ENCODE measurements around the gene APOBR. TPM values are rescaled to one million over a fixed set of nuclear protein-coding genes. Genes with fewer than 3 reads are reported as not detected.

The APOBR gene
- total RNA-seq, 4 donors from 2014 or later, result 0.49 to 2.1 (median 0.98) TPM

- intact Hi-C loops (cut with DNase I), result no loop called here
- 0 to 2% methylated on average over 2 to 22 of the region's 42 CpGs for WGBS, 2 donors
- Histone ChIP-seq H3K36me3 (peaks cover 0 to 37% (median 20%) of the 10 kb centered on the region in 3 donors), H3K27ac (peak overlapping the region; percentile 88 to 98 (median 97)), H3K4me3 (peak overlapping the region; percentile 61 to 100 (median 92)), H3K4me1 (peaks cover 0 to 49% (median 16%) of the 10 kb centered on the region in 3 donors), H3K27me3 (no peaks in the 10 kb centered on the region), H3K9me3 (no peaks in the 10 kb centered on the region)
- TF ChIP-seq POLR2A (IDR thresholded peaks at IDR 0.05), result no peak
- TF ChIP-seq, protein P1, sequence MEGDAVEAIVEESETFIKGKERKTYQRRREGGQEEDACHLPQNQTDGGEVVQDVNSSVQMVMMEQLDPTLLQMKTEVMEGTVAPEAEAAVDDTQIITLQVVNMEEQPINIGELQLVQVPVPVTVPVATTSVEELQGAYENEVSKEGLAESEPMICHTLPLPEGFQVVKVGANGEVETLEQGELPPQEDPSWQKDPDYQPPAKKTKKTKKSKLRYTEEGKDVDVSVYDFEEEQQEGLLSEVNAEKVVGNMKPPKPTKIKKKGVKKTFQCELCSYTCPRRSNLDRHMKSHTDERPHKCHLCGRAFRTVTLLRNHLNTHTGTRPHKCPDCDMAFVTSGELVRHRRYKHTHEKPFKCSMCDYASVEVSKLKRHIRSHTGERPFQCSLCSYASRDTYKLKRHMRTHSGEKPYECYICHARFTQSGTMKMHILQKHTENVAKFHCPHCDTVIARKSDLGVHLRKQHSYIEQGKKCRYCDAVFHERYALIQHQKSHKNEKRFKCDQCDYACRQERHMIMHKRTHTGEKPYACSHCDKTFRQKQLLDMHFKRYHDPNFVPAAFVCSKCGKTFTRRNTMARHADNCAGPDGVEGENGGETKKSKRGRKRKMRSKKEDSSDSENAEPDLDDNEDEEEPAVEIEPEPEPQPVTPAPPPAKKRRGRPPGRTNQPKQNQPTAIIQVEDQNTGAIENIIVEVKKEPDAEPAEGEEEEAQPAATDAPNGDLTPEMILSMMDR (IDR thresholded peaks at IDR 0.05), result peak in 4 of 6 experiments; percentile 16 to 29 (median 24)
- DNase-seq, result no peak
Measured at GRCh38 chr16:28491230-28491969, 3.0 kb upstream of the APOBR start.

GRCh38 chr16:28491970-28492474 is 2.4 kb upstream of the APOBR start, which contains the start of gene CLN3:
Gene CLN3, minus strand, starts transcription at chr16:28492074. Its CDS starts 315 bp downstream, at chr16:28491759.
- H3K4me3 ChIP-seq, result peak within 1 kb of the TSS; percentile 61 to 100 (median 92)
- no peaks in the 10 kb centered on the region for H3K27me3 ChIP-seq
- peak; percentile 69 for DNase-seq
- H3K36me3 ChIP-seq, result peaks cover 0 to 31% (median 14%) of the 10 kb centered on the region in 3 donors
- no peaks in the 10 kb centered on the region for H3K9me3 ChIP-seq
- intact Hi-C loops (cut with DNase I), result no loop called here
- peak in 1 of 4 donors; percentile 44 for TF ChIP-seq POLR2A (IDR thresholded peaks at IDR 0.05)
- TF ChIP-seq, protein P1 (IDR thresholded peaks at IDR 0.05), result no peak
- 0 to 2% methylated on average over 18 to 20 of the region's 21 CpGs for WGBS, 2 donors
- H3K4me1 ChIP-seq, result peaks cover 0 to 49% (median 16%) of the 10 kb centered on the region in 3 donors
- H3K27ac ChIP-seq, result peak within 1 kb of the TSS; percentile 88 to 98 (median 97)

- Histone ChIP-seq H3K27ac (peak overlapping the region; percentile 88 to 98 (median 97)), H3K4me3 (peak overlapping the region in 3 of 4 donors; percentile 86 to 100 (median 98)), H3K9me3 (no peaks in the 10 kb centered on the region), H3K27me3 (no peaks in the 10 kb centered on the region), H3K4me1 (peaks cover 0 to 49% (median 16%) of the 10 kb centered on the region in 3 donors), H3K36me3 (peaks cover 0 to 26% (median 9%) of the 10 kb centered on the region in 3 donors)
- WGBS, 2 donors, result 47 to 48% methylated on average over 4 of the region's 4 CpGs
- DNase-seq, result no peak
- intact Hi-C loops (cut with DNase I), result no loop called here
- no peak for TF ChIP-seq POLR2A (IDR thresholded peaks at IDR 0.05)
- TF ChIP-seq, protein P1 (IDR thresholded peaks at IDR 0.05), result no peak
Measured at GRCh38 chr16:28492511-28492910, 1.9 kb upstream of the APOBR start.

DNA sequence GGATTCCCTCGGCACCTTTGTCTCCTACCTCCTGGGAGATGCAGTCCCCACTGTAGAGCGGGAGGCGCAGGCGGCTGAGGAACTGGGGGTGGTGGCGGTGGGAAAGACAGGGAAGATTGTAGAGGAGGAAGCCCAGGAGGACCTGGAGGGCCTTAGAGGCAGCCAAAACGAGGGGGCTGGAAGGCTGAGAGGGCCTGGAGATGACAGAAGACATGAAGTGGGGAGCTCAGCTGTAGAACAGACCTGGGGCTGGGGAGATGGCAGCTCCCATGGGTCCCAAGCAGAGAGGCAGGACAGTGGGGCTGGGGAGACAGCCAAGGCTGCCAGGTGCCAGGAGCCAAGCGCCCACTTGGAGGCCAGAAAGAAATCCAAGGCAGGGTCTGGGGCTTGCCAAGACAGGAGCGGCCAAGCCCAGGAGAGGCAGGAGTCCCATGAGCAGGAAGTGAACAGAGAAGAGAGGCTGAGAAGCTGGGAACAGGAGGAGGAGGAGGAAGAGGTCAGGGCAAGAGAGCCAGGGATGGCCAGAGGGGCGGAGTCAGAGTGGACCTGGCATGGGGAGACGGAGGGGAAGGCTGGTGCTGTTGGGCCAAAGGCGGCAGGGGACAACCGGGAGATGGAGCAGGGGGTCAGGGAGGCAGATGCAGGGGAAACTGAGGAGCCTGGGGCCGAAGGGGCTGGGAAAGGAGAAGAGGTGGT is 803 bp downstream of the APOBR start:
- TF ChIP-seq POLR2A (IDR thresholded peaks at IDR 0.05), result no peak
- TF ChIP-seq, protein P1 (IDR thresholded peaks at IDR 0.05), result no peak
- intact Hi-C loops (cut with DNase I), result no loop called here
- Histone ChIP-seq H3K27ac (peak overlapping the region; percentile 42 to 96 (median 64)), H3K9me3 (no peaks in the 10 kb centered on the region), H3K27me3 (no peaks in the 10 kb centered on the region), H3K4me3 (peak overlapping the region in 3 of 4 donors; percentile 9 to 43 (median 31)), H3K4me1 (peaks cover 0 to 39% (median 10%) of the 10 kb centered on the region in 3 donors), H3K36me3 (no peaks in the 10 kb centered on the region)
- WGBS, 2 donors, result 68 to 78% methylated on average over 8 to 9 of the region's 13 CpGs
- no peak for DNase-seq

Data from esophagus squamous epithelium (tissue), 5 donors.